Stromal cell of bone marrow (primary cell): ENCODE data around the gene GOLGA6L10.
"Not testable (repeated sequence)": the region's sequence is repeated elsewhere in the genome, so short reads cannot be mapped to it uniquely, and the experiment has no call there.

ENCODE experiments used
- DNase-seq: peaks from one replicate; pipeline ENCODE4 v3.0.0-alpha.2; 2012; ENCODE audit warnings: low read depth

Gene GOLGA6L10, protein sequence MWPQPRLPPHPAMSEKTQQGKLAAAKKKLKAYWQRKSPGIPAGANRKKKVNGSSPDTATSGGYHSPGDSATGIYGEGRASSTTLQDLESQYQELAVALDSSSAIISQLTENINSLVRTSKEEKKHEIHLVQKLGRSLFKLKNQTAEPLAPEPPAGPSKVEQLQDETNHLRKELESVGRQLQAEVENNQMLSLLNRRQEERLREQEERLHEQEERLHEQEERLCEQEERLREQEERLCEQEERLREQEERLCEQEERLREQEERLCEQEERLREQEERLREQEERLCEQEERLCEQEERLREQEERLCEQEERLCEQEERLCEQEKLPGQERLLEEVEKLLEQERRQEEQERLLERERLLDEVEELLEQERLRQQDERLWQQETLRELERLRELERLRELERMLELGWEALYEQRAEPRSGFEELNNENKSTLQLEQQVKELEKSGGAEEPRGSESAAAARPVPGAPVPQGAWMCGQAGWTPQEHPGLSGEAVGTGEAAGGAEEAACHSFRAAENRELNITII

DNA sequence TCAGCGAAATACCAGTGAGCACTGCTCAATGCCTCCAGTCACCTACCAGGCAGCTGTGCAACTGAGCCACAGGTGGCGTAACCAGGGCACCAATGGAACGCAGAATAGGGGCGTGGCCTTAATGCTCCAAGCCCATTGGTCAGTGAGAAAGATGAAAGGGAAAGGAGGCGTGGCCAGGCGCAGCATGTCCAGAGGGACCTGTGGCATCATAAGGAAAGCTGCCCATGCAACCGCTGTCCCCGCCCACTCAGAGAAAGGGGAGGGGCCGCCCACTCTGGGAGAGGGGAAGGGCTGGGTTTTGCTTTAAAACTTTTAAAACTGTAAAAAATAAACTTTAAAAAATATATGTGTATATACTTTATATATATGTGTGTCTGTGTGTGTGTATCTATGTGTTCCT lies at the start of gene GOLGA6L10:
GOLGA6L10 (minus strand) TSS at position 101 of the 400 bp plus-strand sequence; CDS start at position 1, 100 bp downstream.
- not testable (repeated sequence) for DNase-seq

DNA sequence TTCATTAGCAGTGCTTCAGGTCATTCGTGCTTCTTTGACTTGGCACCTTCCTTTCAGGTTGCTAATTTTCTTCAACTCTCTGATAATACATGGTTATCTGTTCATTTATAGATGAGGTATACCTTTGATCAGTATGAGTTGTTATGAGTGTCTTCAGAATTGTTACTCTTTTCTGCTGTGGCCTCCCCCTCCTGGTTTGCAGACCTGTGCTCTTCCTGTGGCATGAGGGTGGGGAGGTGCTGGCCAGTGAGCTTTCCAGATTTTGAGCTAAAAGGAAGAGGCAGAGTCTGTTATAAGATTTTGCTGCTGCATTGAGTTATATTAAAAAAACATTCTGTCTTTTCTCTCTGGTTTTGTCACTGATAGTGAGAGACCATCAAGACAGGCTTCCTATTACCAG lies 49.5 kb upstream of the GOLGA6L10 start:
- no peak for DNase-seq

DNA sequence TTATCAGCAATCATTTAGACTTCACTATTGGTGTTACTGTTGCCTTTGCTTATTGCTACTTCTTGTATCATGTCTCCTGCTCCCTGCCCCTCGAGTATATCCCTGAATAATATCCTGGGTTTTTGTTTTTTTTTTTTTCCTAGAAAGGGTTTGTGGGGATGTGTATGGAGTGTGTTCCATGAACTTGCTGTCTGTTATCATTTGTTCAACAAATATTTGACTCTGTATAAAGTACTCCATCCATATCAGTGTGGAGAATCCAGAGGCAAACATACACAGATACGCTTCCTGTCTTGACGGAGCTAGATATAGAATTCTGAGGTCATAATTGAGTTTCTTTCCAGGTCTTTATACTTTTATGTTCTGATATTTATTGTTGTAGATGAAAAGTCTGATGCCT lies 48.5 kb upstream of the GOLGA6L10 start:
- no peak for DNase-seq

DNA sequence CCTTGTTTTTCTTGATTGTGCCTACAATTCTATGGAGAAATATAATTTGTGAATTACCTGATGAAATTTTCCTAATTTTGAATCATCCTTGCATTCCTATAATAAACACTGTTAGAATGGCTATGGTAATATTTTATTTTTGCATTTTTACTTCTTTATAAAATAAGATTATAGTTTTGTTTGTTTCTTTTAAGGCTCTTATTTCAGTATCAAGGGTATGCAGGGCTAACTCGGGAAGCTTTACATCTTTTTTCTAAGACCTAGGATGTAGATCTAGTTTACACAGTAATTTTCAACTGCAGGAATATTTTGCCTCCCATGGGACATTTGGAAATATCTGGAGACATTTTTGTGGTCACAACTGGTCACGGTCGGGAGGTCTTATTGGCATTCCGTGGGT lies 46.5 kb upstream of the GOLGA6L10 start:
- not testable (repeated sequence) for DNase-seq

DNA sequence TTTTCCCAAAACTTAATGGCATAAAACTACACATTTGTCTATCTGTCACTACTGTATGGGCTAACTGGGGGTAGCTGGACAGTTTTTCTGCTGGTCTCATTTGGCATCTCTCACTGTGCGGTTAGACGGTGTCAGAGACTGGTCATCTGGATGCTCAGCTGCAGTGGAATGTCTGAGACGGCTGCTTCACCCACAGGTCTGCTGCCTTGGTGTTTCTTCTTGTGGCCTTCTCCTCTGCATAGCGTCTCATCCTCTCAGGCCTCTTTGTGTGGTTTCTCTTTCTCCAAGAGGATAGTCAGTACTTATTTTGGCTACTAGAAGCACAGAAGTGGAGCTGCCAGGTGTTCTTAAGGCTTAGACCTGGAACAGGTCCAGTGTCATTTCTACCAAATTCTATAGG lies 44.4 kb upstream of the GOLGA6L10 start:
- DNase-seq, result peak; percentile 10

DNA sequence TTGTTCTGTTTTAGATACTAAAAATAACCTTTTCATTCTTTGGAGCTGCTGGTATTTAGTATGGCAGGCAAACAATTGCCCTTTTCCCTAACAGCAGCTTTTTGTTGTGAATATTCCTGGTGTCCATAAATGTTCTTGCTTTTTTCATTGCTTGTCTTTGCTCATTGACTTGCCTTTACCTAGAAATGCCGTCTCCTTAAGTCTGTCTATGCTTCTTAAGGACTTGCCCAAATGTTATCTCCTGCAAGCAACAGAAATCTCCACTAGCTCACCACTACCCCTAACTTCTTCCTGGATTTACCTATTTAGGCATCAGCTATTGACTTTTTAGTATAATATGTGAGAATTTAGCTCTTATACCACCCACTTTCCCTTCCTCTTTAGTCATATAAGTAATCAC lies 42.8 kb upstream of the GOLGA6L10 start:
- DNase-seq, result not testable (repeated sequence)

DNA sequence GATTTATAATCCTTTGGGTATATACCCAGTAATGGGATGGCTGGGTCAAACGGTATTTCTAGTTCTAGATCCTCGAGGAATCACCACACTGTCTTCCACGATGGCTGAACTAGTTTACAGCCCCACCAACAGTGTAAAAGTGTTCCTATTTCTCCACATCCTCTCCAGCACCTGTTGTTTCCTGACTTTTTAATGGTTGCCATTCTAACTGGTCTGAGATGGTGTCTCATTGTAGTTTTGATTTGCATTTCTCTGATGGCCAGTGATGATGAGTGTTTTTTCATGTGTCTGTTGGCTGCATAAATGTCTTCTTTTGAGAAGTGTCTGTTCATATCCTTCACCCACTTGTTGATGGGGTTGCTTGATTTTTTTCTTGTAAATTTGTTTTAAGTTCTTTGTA lies 40.9 kb upstream of the GOLGA6L10 start:
- DNase-seq, result not testable (repeated sequence)

DNA sequence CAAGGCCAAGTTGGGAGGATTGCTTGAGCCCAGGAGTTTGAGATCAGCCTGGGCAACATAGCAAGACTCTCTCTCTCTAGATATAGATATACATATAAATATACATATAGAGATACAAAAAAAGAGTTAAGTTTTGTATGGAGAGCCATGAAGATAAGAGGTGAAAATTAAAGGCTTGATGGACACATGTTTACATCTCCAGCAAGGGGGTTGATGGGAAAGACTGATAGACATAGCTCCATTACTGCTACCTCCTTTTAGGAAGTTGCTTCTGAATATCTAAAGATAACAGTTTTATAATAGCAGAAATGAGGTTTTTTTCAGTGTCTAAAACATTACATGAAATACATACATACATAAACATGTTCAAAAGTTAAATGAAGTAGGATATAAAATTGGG lies 37.9 kb upstream of the GOLGA6L10 start:
- DNase-seq, result not testable (repeated sequence)

DNA sequence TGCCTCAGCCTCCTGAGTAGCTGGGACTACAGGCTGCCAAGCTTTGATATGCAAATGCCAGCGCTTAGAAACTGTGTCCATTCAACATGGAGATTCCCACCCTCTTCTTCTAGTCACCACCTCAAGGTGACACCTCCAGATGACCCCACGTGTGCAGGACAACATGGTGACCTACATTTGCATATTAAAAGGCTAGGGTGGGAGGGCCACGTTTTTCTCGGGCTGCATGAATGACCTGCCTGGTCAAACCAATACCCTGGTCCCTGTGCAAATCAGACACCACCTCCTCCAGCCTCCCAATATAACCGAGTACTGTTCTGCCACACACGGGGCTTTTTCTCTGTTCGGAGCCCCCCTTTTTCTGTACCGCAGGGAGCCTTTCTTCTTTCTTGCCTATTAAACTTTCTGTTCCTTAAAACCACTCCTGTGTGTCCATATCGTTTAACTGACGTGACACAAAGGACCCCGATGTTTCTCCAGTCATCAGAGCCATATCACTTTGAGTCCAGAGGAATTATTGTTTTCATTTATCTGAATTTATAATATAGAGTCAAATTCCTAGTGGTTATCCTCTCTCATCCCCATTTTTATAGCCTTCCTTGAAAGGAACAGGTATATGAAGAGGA lies 32.2 kb upstream of the GOLGA6L10 start:
- DNase-seq, result not testable (repeated sequence)

DNA sequence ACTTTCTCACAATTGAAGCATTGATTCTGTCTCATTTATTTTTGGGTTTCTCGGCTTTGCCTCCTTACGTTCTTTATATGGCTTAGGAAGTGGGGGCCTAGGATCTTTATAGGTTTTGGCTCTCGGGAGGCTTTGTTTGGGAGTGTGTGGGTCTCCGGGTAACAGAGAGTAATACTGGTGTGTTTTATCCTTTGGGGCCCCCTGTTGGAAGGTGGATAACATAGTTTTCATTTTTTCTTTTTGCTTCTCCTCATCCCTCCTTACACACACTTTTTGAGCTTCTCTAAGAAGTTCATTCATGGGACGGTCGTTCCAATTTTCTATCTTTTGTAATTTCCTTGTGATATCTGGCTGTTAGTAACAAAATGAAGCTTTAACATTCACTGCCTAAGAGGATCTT lies 30.3 kb upstream of the GOLGA6L10 start:
- DNase-seq, result not testable (repeated sequence)

DNA sequence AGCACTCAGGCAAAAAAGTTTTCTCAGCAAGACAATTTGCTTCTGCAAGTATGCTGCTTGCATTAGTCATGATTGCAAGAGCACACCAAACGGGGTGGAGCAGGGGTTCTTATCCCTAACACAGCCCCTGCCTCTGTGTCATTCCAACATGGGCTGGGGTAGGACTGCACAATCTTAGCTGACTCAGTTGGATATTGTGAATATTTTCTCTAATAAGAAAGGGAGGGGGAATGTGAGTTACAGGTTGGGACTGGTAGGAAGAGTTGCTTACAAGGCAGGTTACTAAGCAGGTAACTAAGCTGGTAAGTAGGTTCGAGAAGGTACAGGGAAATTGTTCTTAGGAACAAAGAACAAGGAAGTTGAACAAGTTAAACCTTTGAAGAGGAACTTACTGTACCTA lies 24.4 kb upstream of the GOLGA6L10 start:
- not testable (repeated sequence) for DNase-seq

DNA sequence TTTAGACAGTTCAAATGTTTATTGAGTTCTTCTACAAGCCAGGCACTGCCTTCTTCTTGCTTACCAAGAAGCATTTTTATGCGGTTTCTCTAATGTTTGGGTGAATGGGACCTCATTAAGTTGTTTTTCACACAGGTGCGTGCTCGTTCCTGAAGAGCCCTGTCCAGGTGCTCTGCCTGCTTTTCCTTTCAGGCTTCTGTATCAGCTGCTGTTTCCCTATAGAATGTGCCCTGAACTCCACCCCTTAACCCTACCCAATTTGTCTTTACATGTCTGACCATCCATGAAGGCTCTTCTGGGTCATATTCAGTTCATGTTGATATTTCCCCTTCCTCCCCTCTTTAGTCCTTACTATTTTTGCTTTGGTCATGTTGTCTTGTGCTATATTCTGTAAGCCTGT lies 22.4 kb upstream of the GOLGA6L10 start:
- no peak for DNase-seq

DNA sequence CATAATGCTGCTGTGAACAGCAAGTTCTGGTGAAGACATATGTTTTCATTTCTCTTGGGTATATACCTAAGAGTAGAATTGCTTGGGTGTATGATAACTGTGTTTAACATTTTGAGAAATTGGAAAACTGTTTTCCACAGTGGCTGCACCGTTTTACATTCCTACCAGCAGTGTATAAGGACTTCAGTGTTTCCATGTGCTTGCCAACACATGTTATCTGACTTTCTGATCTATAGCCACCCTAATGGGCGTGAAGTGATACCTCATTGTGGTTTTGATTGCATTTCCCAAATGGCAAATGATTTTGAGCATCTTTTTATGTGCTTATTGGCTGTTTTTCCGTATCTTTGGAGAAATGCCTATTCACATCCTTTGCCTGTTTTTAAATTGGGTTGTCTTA lies 18.5 kb upstream of the GOLGA6L10 start:
- DNase-seq, result not testable (repeated sequence)

DNA sequence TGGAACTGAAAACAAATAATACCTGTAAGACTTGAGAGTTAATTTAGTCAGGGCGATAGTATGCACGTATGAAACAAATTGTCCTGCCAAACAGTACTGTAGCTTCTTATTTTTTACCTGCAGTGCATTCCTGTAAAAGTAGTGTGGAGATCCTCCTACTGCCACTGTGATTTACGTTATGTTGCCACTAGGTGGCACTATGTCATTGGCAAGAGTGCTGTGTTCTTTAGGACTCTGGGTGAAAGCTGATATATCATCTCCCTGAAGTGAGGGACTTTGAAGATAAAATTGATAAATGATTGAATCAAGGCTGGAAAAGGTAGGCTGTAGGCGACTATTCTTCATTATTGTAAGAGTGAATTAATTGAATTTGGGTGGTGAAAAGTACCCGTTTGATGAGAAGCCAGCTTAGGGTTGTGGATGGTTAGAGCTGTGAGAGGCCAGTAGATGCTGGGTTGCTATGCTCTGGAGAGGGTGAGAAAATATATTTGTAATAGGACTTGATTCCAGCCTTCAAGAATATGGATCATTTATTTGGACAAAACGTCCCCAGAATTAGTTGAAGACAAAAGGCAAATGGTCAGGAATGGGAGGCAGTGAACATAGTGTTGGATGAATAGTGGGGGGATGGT lies 16.5 kb upstream of the GOLGA6L10 start:
- DNase-seq, result not testable (repeated sequence)

DNA sequence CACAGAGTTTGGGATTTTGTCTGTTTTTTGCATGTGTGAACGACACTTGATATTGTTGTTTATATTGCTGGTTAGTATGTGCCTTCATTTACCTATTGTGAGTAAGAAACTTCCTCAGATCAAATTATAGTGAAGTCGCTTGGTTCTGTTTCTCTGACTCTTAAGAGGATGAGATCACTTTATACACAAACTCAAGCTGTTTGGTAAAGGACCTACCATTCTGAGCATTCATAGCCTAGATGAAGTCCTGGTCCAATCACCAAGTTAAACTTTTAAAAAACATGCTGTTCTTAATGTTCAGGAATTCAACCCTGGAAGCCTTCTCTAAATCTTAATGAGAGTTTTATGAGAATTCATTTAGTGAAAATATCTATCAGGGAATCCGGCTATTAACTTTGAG lies 15.3 kb upstream of the GOLGA6L10 start:
- not testable (repeated sequence) for DNase-seq

DNA sequence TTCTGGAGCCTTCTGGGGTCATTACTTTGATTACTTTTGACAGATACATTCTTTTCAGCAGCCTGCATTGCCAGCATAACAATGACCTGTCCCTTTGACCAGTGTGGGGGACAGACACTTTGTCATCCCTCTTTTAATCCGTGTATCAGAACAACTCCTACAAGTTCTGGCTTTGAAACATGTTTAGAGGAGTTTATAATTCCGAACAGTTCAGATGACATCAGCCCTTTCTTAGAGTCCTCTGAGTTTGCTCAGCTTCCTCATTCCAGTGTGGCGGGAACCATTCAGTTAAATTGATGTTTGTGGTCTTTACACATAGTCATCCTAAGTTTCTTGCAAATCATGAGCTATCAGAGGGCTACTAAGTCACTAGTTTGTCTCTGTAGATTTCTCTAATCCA lies 13.5 kb upstream of the GOLGA6L10 start:
- not testable (repeated sequence) for DNase-seq

DNA sequence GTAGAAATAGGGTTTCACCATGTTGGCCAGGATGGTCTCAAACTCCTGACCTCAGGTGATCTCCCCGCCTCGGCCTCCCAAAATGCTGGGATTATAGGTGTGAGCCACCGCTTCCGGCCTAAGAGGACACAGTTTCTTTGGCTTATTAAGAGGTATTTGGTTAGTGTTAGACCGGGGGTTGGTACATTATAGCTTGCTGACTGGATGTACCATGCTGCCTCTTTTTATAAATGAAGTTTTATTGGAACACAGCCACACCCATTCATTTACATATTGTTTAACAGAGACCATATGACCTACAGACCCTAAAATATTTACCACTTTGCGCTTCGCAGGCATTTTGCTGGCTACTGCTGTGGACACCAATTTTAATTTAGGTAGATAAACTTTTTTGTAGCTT lies 11.3 kb upstream of the GOLGA6L10 start:
- not testable (repeated sequence) for DNase-seq

DNA sequence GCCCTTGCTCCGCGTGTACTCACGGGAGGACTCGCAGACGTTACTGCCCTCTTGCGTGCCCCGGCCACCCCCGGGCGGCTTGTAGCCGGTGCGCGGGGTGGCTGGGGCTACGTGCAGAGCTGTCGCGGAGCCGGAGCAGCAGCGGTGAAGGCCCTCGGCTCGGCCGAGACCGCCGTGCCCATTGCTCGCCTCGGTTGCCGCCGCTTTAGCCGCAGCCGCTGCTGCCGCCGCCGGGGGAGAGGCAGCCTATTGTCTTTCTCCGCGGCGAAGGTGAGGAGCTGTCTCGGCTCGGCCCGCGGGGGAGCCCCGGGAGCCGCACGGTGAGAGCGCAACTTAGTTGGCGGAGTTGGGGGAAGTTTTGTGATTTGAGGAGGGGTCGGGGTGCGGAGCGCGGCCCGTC lies 5.8 kb upstream of the GOLGA6L10 start:
- DNase-seq, result not testable (repeated sequence)

DNA sequence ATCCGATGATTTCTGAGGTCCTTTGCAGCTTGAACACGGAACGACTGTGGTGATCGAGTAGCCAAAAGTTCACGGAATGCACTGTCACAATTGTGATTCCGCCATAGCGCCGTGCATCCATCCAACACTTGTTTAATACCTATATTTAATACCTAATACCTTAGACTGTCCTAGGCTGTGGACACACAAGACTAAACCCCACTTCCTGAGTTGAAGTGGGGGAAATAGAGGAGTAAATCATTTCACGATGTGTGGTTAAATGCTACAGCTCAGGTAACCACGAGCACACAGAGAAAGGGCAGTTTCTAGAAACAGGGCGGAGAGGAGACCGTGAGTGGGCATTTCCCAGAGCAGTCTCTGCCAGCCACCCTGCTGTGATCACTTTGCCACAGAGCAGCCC lies 5.3 kb upstream of the GOLGA6L10 start:
- not testable (repeated sequence) for DNase-seq

DNA sequence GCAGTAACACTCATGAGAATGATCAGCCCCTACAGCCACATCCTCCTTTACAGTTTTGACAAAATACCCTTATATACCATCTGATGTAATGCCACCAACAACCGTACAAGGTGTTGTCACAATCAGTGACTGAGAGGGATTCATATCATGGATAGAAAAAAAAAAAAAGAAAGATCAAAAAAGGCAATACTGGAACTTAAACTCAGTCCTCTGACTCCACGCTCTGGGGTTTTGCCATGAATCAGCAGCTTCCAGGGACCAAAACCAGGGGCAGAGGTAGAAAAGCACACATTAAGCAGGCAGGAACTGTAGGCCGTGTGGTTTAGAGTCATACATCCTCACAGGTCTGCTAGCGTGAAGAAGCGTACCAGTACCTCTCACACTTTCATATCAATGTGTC lies 1.6 kb downstream of the GOLGA6L10 start:
- not testable (repeated sequence) for DNase-seq

DNA sequence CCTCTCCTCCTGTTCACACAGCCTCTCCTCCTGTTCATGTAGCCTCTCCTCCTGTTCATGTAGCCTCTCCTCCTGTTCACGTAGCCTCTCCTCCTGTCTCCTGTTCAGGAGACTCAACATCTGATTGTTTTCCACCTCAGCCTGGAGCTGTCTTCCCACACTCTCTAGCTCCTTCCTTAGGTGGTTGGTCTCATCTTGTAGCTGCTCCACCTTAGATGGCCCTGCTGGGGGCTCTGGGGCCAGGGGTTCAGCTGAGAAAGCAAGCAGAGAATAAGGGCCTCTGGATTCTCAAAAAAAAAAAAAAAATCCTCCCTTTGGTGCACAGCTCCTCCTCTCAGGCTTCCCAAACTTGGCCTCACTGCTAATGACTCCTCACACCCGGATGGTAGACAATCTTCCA lies 4.1 kb downstream of the GOLGA6L10 start:
- not testable (repeated sequence) for DNase-seq

DNA sequence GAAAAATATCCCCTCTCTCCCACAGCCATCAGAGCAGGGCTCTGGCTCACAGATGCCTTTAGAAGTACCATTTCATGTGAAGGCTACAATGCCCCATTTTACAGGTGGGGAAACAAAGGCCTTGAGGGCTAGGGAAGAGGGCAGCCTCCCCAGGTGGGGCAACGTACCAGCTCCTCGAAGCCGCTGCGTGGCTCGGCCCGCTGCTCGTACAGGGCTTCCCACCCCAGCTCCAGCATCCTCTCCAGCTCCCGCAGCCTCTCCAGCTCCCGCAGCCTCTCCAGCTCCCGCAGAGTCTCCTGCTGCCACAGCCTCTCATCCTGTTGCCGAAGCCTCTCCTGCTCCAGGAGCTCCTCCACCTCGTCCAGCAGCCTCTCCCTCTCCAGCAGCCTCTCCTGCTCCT lies 4.9 kb downstream of the GOLGA6L10 start:
- not testable (repeated sequence) for DNase-seq

DNA sequence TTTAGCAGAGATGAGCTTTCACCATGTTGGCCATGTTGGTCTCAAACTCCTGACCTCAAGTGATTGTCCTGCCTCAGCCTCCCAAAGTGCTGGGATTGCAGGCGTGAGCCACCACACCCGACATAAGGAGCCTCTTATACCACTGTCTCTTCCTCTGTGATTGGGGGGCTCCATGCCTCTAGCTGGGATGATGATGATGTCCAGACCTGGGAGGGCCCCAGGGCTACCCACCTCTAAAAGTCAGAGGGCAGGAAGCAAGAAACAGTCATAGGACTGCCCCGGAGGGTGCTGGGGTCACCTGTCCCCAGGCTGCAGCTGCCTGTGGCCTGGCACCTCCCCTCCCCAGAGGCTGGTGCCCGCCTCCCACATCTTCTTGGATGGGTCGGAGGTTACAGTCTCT lies 5.4 kb downstream of the GOLGA6L10 start:
- not testable (repeated sequence) for DNase-seq
